ENCODE results near the gene CFAP157. TPM values are rescaled to one million over a fixed set of nuclear protein-coding genes. Genes with fewer than 3 reads are reported as not detected.

Gene CFAP157
- polyA plus RNA-seq, 1 of the 3 experiments (the other 2 are of a cell fraction) = 0.25 TPM

GRCh38 chr9:127726871-127727270 is 20.1 kb downstream of the CFAP157 start:
- CTCF ChIA-PET = interaction anchor here (0.8 to 3.0 kb wide), 6 partner anchors 8 to 223 kb away, joined by 3 to 18 read pairs (median 4); partner anchors contain the start of gene TOR2A
- Histone ChIP-seq H4K20me1 (ENCODE audit: insufficient read depth) (no peaks in the 10 kb centered on the region), H3K27ac (ENCODE audit: low read depth in 2 of 2, low read length in 1 of 2) (no peak overlapping the region), H3K9me3 (no peaks in the 10 kb centered on the region), H3K79me2 (ENCODE audit: insufficient read depth) (no peaks in the 10 kb centered on the region), H3K4me3 (ENCODE audit: low read depth in 2 of 2, low read length in 1 of 2) (no peak overlapping the region), H2AFZ (ENCODE audit: low read depth) (no peak overlapping the region), H3K9ac (no peak overlapping the region), H3K9me2 (no peaks in the 10 kb centered on the region), H3F3A (replicated peaks; ENCODE audit: insufficient read depth) (peaks cover 3% of the 10 kb centered on the region), H3K36me3 (replicated peaks in 1 of 2; ENCODE audit: control insufficient read depth in 1 of 2, insufficient read depth in 2 of 2, low read length in 1 of 2) (peaks cover 0 to 3% of the 10 kb centered on the region in 2 experiments), H3K4me2 (no peak overlapping the region), H3K4me1 (ENCODE audit: control insufficient read depth in 1 of 2, insufficient read depth in 2 of 2, low read depth in 1 of 2, low read length in 1 of 2) (no peaks in the 10 kb centered on the region; a peak in 1 of 4 replicates), H3K27me3 (ENCODE audit: insufficient read depth) (no peaks in the 10 kb centered on the region)
- POLR2A ChIA-PET = no interaction called here
- TF ChIP-seq NFIC (IDR thresholded peaks at IDR 0.05; ENCODE audit: borderline replicate concordance) = no peak
- no peak for TF ChIP-seq RXRA (IDR thresholded peaks at IDR 0.05; ENCODE audit: borderline replicate concordance, low read depth)
- no peak for TF ChIP-seq REST (IDR thresholded peaks at IDR 0.05; ENCODE audit: low read depth, low read length)
- TF ChIP-seq MEF2A (IDR thresholded peaks at IDR 0.05; ENCODE audit: borderline replicate concordance, low read depth) = no peak
- no peak for TF ChIP-seq USF1 (IDR thresholded peaks at IDR 0.05; ENCODE audit: borderline replicate concordance, low read depth)
- no peak for DNase-seq
- 62% methylated on average over 8 of the region's 8 CpGs for WGBS (ENCODE audit: low lambda C conversion rate)

DNA sequence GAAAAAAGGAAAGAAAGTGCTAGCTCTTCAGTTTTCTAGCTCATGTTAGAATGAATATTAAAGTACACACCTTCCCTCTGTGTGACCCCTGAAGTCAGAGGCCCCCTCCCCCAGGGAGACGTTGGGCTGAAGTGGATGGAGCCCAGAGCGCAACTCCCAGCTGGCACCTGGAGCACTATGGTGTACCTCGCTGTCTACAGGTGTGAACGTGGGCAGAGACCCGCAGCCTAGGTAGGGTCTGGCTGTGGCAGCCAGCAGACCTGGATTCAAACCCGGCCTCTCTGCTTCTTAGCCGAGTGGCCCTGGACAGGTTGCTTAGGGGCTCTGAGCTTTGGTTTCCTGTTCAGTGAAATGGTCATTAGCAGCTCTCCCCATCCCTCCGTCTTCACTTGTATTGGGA is 22.0 kb downstream of the CFAP157 start:
- Histone ChIP-seq H3K4me1 (ENCODE audit: control insufficient read depth in 1 of 2, insufficient read depth in 2 of 2, low read depth in 1 of 2, low read length in 1 of 2) (peaks cover 0 to under 1% of the 10 kb centered on the region in 2 experiments; a peak in 1 of 4 replicates), H3K9me3 (no peaks in the 10 kb centered on the region), H3K79me2 (ENCODE audit: insufficient read depth) (no peaks in the 10 kb centered on the region), H3K4me2 (no peak overlapping the region), H2AFZ (ENCODE audit: low read depth) (no peak overlapping the region), H3F3A (replicated peaks; ENCODE audit: insufficient read depth) (peaks cover 2% of the 10 kb centered on the region), H3K36me3 (replicated peaks in 1 of 2; ENCODE audit: control insufficient read depth in 1 of 2, insufficient read depth in 2 of 2, low read length in 1 of 2) (peaks cover 0 to 3% of the 10 kb centered on the region in 2 experiments), H4K20me1 (ENCODE audit: insufficient read depth) (no peaks in the 10 kb centered on the region), H3K27ac (ENCODE audit: low read depth in 2 of 2, low read length in 1 of 2) (no peak overlapping the region), H3K9ac (no peak overlapping the region), H3K27me3 (ENCODE audit: insufficient read depth) (no peaks in the 10 kb centered on the region), H3K4me3 (ENCODE audit: low read depth in 2 of 2, low read length in 1 of 2) (no peak overlapping the region), H3K9me2 (no peaks in the 10 kb centered on the region)
- ChIA-PET POLR2A (interaction anchor here (0.7 kb wide), 1 partner anchor 201 kb away, joined by 3 read pairs; no protein-coding TSS in a partner anchor), CTCF (interaction anchor here (0.5 to 10.7 kb wide), 5 partner anchors 121 to 225 kb away, joined by 3 to 226 read pairs (median 6); no protein-coding TSS in a partner anchor)
- DNase-seq = no peak
- no peak for TF ChIP-seq FOSL2 (IDR thresholded peaks at IDR 0.05; ENCODE audit: borderline replicate concordance, low read depth)
- no peak for TF ChIP-seq REST (IDR thresholded peaks at IDR 0.05; ENCODE audit: low read depth, low read length)
- TF ChIP-seq EZH2phosphoT487 (IDR thresholded peaks at IDR 0.05; ENCODE audit: borderline replicate concordance, low read depth) = no peak
- no peak for TF ChIP-seq RCOR1 (IDR thresholded peaks at IDR 0.05; ENCODE audit: low read length)
- TF ChIP-seq USF2 (IDR thresholded peaks at IDR 0.05; ENCODE audit: borderline replicate concordance, low read depth, low read length) = no peak
- TF ChIP-seq NRF1 (IDR thresholded peaks at IDR 0.05; ENCODE audit: low read depth, low read length) = no peak
- TF ChIP-seq MXI1 (IDR thresholded peaks at IDR 0.05; ENCODE audit: low read depth, low read length) = no peak
- TF ChIP-seq GATA2 (CRISPR knock-in tag; IDR thresholded peaks at IDR 0.05) = no peak
- no peak for TF ChIP-seq JUND (IDR thresholded peaks at IDR 0.05)
- TF ChIP-seq USF1 (IDR thresholded peaks at IDR 0.05; ENCODE audit: borderline replicate concordance, low read depth) = no peak
- 94% methylated on average over 8 of the region's 8 CpGs for WGBS (ENCODE audit: low lambda C conversion rate)
